Ovary (tissue), 3 donors: ENCODE measurements around the gene SYNCRIP.
"Not testable (repeated sequence)": the region's sequence is repeated elsewhere in the genome, so short reads cannot be mapped to it uniquely, and the experiment has no call there.

Experiments
- CTCF ChIP-seq, 3 donors: fragments of 450-650 bp in 2 of 3; fragments of 200-600 bp in 1 of 3; IDR thresholded peaks; one replicate each; pipeline versions ENCODE4 v1.5.1 to v1.8.0; 2016 to 2022; ENCODE audit warnings: antibody characterized with exemption in 3 of 3, mild to moderate bottlenecking in 1 of 3
- EP300 ChIP-seq: sonication (generic); formaldehyde crosslinking; IDR thresholded peaks from one replicate; pipeline ENCODE4 v1.6.1; 2017; ENCODE audit warnings: antibody characterized with exemption
- POLR2A ChIP-seq: fragments of 450-650 bp; IDR thresholded peaks from one replicate; pipeline ENCODE4 v1.6.1; 2017; ENCODE audit warnings: antibody characterized with exemption, mild to moderate bottlenecking, moderate library complexity
- donor health status: DM: no; HTN: no; CAD: no.

DNA sequence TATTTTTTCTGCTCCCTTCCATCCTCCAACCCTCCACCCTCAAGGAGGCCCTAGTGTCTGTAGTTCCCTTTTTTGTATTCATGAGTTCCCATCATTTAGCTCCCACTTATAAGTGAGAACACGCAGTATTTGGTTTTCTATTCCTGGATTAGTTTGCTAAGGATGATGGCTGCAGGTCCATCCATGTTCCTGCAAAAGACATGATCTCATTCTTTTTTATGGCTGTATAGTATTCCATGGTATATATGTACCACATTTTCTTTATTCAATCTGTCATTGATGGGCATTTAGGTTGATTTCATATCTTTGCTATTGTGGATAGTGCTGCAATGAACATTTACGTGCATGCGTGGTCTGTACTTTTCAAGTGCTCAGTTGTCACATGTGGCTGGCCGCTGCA, 39.2 kb upstream of the SYNCRIP start:
- not testable (repeated sequence) for TF ChIP-seq CTCF (IDR thresholded peaks at IDR 0.05); POLR2A; EP300
